ENCODE measurements around the gene MAP2K7.
A peak's percentile ranks its signal among the peaks of the same experiment; 100 is the strongest.

The MAP2K7 gene

GRCh38 chr19:7874076-7874896, 29.4 kb upstream of the MAP2K7 start, which contains the start of gene PRR36:
Gene PRR36, minus strand, starts transcription at chr19:7874390. Its CDS starts 701 bp downstream, at chr19:7873689.
- peak within 1 kb of the TSS; percentile 47 for H3K27ac ChIP-seq (ENCODE audit: low read depth, low read length)
- peak within 1 kb of the TSS; percentile 90 for H3K4me3 ChIP-seq (ENCODE audit: low read depth, low read length)
- no peaks in the 10 kb centered on the region for H3K9me3 ChIP-seq (ENCODE audit: control insufficient read depth, insufficient read depth, low read length)
- H3K4me1 ChIP-seq (ENCODE audit: control insufficient read depth, insufficient read depth, low read length): peaks cover 10% of the 10 kb centered on the region; the same call in 1 of the 2 replicates
- peak within 1 kb of the TSS; percentile 44; the same call in 1 of the 2 replicates for H3K9ac ChIP-seq (ENCODE audit: low read depth, low read length)
- H3K27me3 ChIP-seq (ENCODE audit: control insufficient read depth, insufficient read depth, low read length): peaks cover 9% of the 10 kb centered on the region
- no peaks in the 10 kb centered on the region for H3K36me3 ChIP-seq (ENCODE audit: control insufficient read depth, insufficient read depth, low read length)

- no peaks in the 10 kb centered on the region for H3K36me3 ChIP-seq (ENCODE audit: control insufficient read depth, insufficient read depth, low read length)
- no peak overlapping the region for H3K27ac ChIP-seq (ENCODE audit: low read depth, low read length)
- H3K9me3 ChIP-seq (ENCODE audit: control insufficient read depth, insufficient read depth, low read length): no peaks in the 10 kb centered on the region
- H3K4me1 ChIP-seq (ENCODE audit: control insufficient read depth, insufficient read depth, low read length): peaks cover 10% of the 10 kb centered on the region; the same call in 1 of the 2 replicates
- no peak overlapping the region for H3K9ac ChIP-seq (ENCODE audit: low read depth, low read length)
- H3K27me3 ChIP-seq (ENCODE audit: control insufficient read depth, insufficient read depth, low read length): peaks cover 9% of the 10 kb centered on the region
- H3K4me3 ChIP-seq (ENCODE audit: low read depth, low read length): peak overlapping the region; percentile 90
These were observed 28.8 kb upstream of the MAP2K7 start for GRCh38 chr19:7874897-7875273.

GRCh38 chr19:7877249-7877836, 26.3 kb upstream of the MAP2K7 start:
- Histone ChIP-seq H3K9ac (ENCODE audit: low read depth, low read length) (no peak overlapping the region), H3K4me3 (ENCODE audit: low read depth, low read length) (no peak overlapping the region), H3K9me3 (ENCODE audit: control insufficient read depth, insufficient read depth, low read length) (no peaks in the 10 kb centered on the region), H3K36me3 (ENCODE audit: control insufficient read depth, insufficient read depth, low read length) (no peaks in the 10 kb centered on the region), H3K27me3 (ENCODE audit: control insufficient read depth, insufficient read depth, low read length) (peaks cover 9% of the 10 kb centered on the region), H3K27ac (ENCODE audit: low read depth, low read length) (no peak overlapping the region), H3K4me1 (ENCODE audit: control insufficient read depth, insufficient read depth, low read length) (peaks cover 3% of the 10 kb centered on the region; the same call in 1 of the 2 replicates)

- no peak overlapping the region for H3K9ac ChIP-seq (ENCODE audit: low read depth, low read length)
- no peaks in the 10 kb centered on the region for H3K4me1 ChIP-seq (ENCODE audit: control insufficient read depth, insufficient read depth, low read length)
These were observed 24.4 kb upstream of the MAP2K7 start for GRCh38 chr19:7879111-7879807.

GRCh38 chr19:7879836-7880235, 23.8 kb upstream of the MAP2K7 start:
- no peaks in the 10 kb centered on the region for H3K36me3 ChIP-seq (ENCODE audit: control insufficient read depth, insufficient read depth, low read length)
- H3K27me3 ChIP-seq (ENCODE audit: control insufficient read depth, insufficient read depth, low read length): no peaks in the 10 kb centered on the region
- H3K9me3 ChIP-seq (ENCODE audit: control insufficient read depth, insufficient read depth, low read length): no peaks in the 10 kb centered on the region
- no peak overlapping the region for H3K4me3 ChIP-seq (ENCODE audit: low read depth, low read length)
- H3K4me1 ChIP-seq (ENCODE audit: control insufficient read depth, insufficient read depth, low read length): no peaks in the 10 kb centered on the region
- H3K9ac ChIP-seq (ENCODE audit: low read depth, low read length): no peak overlapping the region
- H3K27ac ChIP-seq (ENCODE audit: low read depth, low read length): no peak overlapping the region

More at GRCh38 chr19:7879111-7879807, 24.4 kb upstream of the MAP2K7 start:
- Histone ChIP-seq H3K4me3 (ENCODE audit: low read depth, low read length) (no peak overlapping the region), H3K9me3 (ENCODE audit: control insufficient read depth, insufficient read depth, low read length) (no peaks in the 10 kb centered on the region), H3K27ac (ENCODE audit: low read depth, low read length) (no peak overlapping the region), H3K27me3 (ENCODE audit: control insufficient read depth, insufficient read depth, low read length) (no peaks in the 10 kb centered on the region), H3K36me3 (ENCODE audit: control insufficient read depth, insufficient read depth, low read length) (no peaks in the 10 kb centered on the region)

GRCh38 chr19:7881910-7882309, 21.8 kb upstream of the MAP2K7 start:
- Histone ChIP-seq H3K27me3 (ENCODE audit: control insufficient read depth, insufficient read depth, low read length) (no peaks in the 10 kb centered on the region), H3K4me3 (ENCODE audit: low read depth, low read length) (no peak overlapping the region)

GRCh38 chr19:7883105-7883504, 20.6 kb upstream of the MAP2K7 start:
- no peak overlapping the region for H3K9ac ChIP-seq (ENCODE audit: low read depth, low read length)
- H3K4me1 ChIP-seq (ENCODE audit: control insufficient read depth, insufficient read depth, low read length): no peaks in the 10 kb centered on the region
- no peak overlapping the region for H3K27ac ChIP-seq (ENCODE audit: low read depth, low read length)
- H3K9me3 ChIP-seq (ENCODE audit: control insufficient read depth, insufficient read depth, low read length): no peaks in the 10 kb centered on the region
- H3K36me3 ChIP-seq (ENCODE audit: control insufficient read depth, insufficient read depth, low read length): no peaks in the 10 kb centered on the region
- no peak overlapping the region for H3K4me3 ChIP-seq (ENCODE audit: low read depth, low read length)
- no peaks in the 10 kb centered on the region for H3K27me3 ChIP-seq (ENCODE audit: control insufficient read depth, insufficient read depth, low read length)

More at GRCh38 chr19:7881910-7882309, 21.8 kb upstream of the MAP2K7 start:
- Histone ChIP-seq H3K36me3 (ENCODE audit: control insufficient read depth, insufficient read depth, low read length) (no peaks in the 10 kb centered on the region), H3K9ac (ENCODE audit: low read depth, low read length) (no peak overlapping the region), H3K4me1 (ENCODE audit: control insufficient read depth, insufficient read depth, low read length) (no peaks in the 10 kb centered on the region), H3K9me3 (ENCODE audit: control insufficient read depth, insufficient read depth, low read length) (no peaks in the 10 kb centered on the region), H3K27ac (ENCODE audit: low read depth, low read length) (no peak overlapping the region)

GRCh38 chr19:7883796-7884570, 19.7 kb upstream of the MAP2K7 start:
- H3K9ac ChIP-seq (ENCODE audit: low read depth, low read length): no peak overlapping the region
- H3K27ac ChIP-seq (ENCODE audit: low read depth, low read length): no peak overlapping the region
- no peaks in the 10 kb centered on the region for H3K4me1 ChIP-seq (ENCODE audit: control insufficient read depth, insufficient read depth, low read length)
- H3K4me3 ChIP-seq (ENCODE audit: low read depth, low read length): no peak overlapping the region
- H3K36me3 ChIP-seq (ENCODE audit: control insufficient read depth, insufficient read depth, low read length): no peaks in the 10 kb centered on the region
- H3K27me3 ChIP-seq (ENCODE audit: control insufficient read depth, insufficient read depth, low read length): peaks cover 6% of the 10 kb centered on the region; the same call in 1 of the 2 replicates
- no peaks in the 10 kb centered on the region for H3K9me3 ChIP-seq (ENCODE audit: control insufficient read depth, insufficient read depth, low read length)

- Histone ChIP-seq H3K4me1 (ENCODE audit: control insufficient read depth, insufficient read depth, low read length) (no peaks in the 10 kb centered on the region), H3K9ac (ENCODE audit: low read depth, low read length) (no peak overlapping the region), H3K27ac (ENCODE audit: low read depth, low read length) (no peak overlapping the region), H3K4me3 (ENCODE audit: low read depth, low read length) (no peak overlapping the region), H3K36me3 (ENCODE audit: control insufficient read depth, insufficient read depth, low read length) (no peaks in the 10 kb centered on the region), H3K27me3 (ENCODE audit: control insufficient read depth, insufficient read depth, low read length) (peaks cover 7% of the 10 kb centered on the region; the same call in 1 of the 2 replicates), H3K9me3 (ENCODE audit: control insufficient read depth, insufficient read depth, low read length) (no peaks in the 10 kb centered on the region)
These were observed 17.9 kb upstream of the MAP2K7 start for GRCh38 chr19:7885818-7886217.

GRCh38 chr19:7887408-7888144, 16.1 kb upstream of the MAP2K7 start:
- no peak overlapping the region for H3K27ac ChIP-seq (ENCODE audit: low read depth, low read length)
- H3K27me3 ChIP-seq (ENCODE audit: control insufficient read depth, insufficient read depth, low read length): peaks cover 7% of the 10 kb centered on the region; the same call in 1 of the 2 replicates
- no peaks in the 10 kb centered on the region for H3K4me1 ChIP-seq (ENCODE audit: control insufficient read depth, insufficient read depth, low read length)
- no peak overlapping the region for H3K9ac ChIP-seq (ENCODE audit: low read depth, low read length)
- H3K36me3 ChIP-seq (ENCODE audit: control insufficient read depth, insufficient read depth, low read length): no peaks in the 10 kb centered on the region
- H3K4me3 ChIP-seq (ENCODE audit: low read depth, low read length): no peak overlapping the region
- H3K9me3 ChIP-seq (ENCODE audit: control insufficient read depth, insufficient read depth, low read length): no peaks in the 10 kb centered on the region
